IMR-90 (cell line): ENCODE measurements around the gene LCE5A. TPM values are rescaled to one million over a fixed set of nuclear protein-coding genes. Genes with fewer than 3 reads are reported as not detected.

Experiments used
- ATAC-seq: fragments of 200-7000 bp; cut with Tn5 transposase; 2 replicates; pipeline ENCODE4 v1.9.1; 2020; ENCODE audit warnings: low read depth, mild to moderate bottlenecking, moderate library complexity
- BruUV-seq: library from RNA; stranded (reverse); fragments of 400-500 nt; replicated peaks from 2 replicates; lab custom pipeline; 2021; lab: Mats Ljungman, UMichigan
- CTCF ChIA-PET: fragments of 300-600 bp; formaldehyde crosslinking; extraction: SDS; loops from one replicate; lab custom pipeline; 2021; ENCODE audit warnings: antibody characterized with exemption; lab: Yijun Ruan, JAX
- POLR2A ChIA-PET: fragments of 300-600 bp; sonication (Branson Sonifier 250); formaldehyde crosslinking; loops from one replicate; lab custom pipeline; 2022; ENCODE audit warnings: antibody characterized with exemption; ENCODE audit not compliant: unreplicated experiment; lab: Charles Lee
- DNase-seq: peaks from one replicate; pipeline ENCODE4 v3.0.0; 2013
- H2AFZ ChIP-seq: replicated peaks from 2 replicates; pipeline ENCODE3; 2013; ENCODE audit warnings: low read length, mild to moderate bottlenecking; ENCODE audit not compliant: poor library complexity
- H2AK5ac ChIP-seq: 2 replicates; pipeline ENCODE4 v1.6.1; 2013; ENCODE audit warnings: low read depth, low read length, inconsistent platforms
- H2AK9ac ChIP-seq: replicated peaks from 2 replicates; pipeline ENCODE3; 2013; ENCODE audit warnings: mild to moderate bottlenecking, low read depth, low read length, moderate library complexity; ENCODE audit not compliant: poor library complexity
- H2BK120ac ChIP-seq: 2 replicates; pipeline ENCODE4 v1.6.1; 2013; ENCODE audit warnings: low read depth, low read length, inconsistent platforms
- H2BK15ac ChIP-seq: 3 replicates; pipeline ENCODE4 v1.6.1; 2013; ENCODE audit warnings: low read depth, low read length, inconsistent platforms
- H2BK20ac ChIP-seq: 2 replicates; pipeline ENCODE4 v1.6.1; 2013; ENCODE audit warnings: low read depth, mild to moderate bottlenecking, inconsistent platforms, low read length, moderate library complexity
- H2BK5ac ChIP-seq: 2 replicates; pipeline ENCODE4 v1.6.1; 2013; ENCODE audit warnings: mild to moderate bottlenecking, low read depth, low read length, inconsistent platforms; ENCODE audit not compliant: poor library complexity, severe bottlenecking
- H3K14ac ChIP-seq: replicated peaks from 2 replicates; pipeline ENCODE4 v1.6.1; 2013; ENCODE audit warnings: low read depth, low read length, inconsistent platforms
- H3K18ac ChIP-seq: 2 replicates; pipeline ENCODE4 v1.6.1; 2013; ENCODE audit warnings: low read depth, low read length, control low read depth
- H3K23ac ChIP-seq: 2 replicates; pipeline ENCODE4 v1.6.1; 2013; ENCODE audit warnings: low read depth, low read length, inconsistent platforms
- H3K27ac ChIP-seq: 2 replicates; pipeline ENCODE4 v1.5.1; 2013; ENCODE audit warnings: mild to moderate bottlenecking, control low read depth, low read length; ENCODE audit not compliant: insufficient read depth
- H3K27me3 ChIP-seq: 2 replicates; pipeline ENCODE4 v1.6.1; 2013; ENCODE audit warnings: low read length; ENCODE audit not compliant: control insufficient read depth, insufficient read depth
- H3K36me3 ChIP-seq: 2 replicates; pipeline ENCODE4 v1.6.1; 2013; ENCODE audit warnings: low read length, mixed read lengths; ENCODE audit not compliant: control insufficient read depth, insufficient read depth
- H3K4ac ChIP-seq: 2 replicates; pipeline ENCODE4 v1.6.1; 2013; ENCODE audit warnings: low read depth, low read length, inconsistent platforms
- H3K4me1 ChIP-seq: 2 replicates; pipeline ENCODE4 v1.6.1; 2013; ENCODE audit warnings: low read length, mixed read lengths; ENCODE audit not compliant: control insufficient read depth, insufficient read depth
- H3K4me2 ChIP-seq: 2 replicates; pipeline ENCODE4 v1.6.1; 2013; ENCODE audit warnings: low read depth, mild to moderate bottlenecking, control low read depth, low read length, moderate library complexity
- H3K4me3 ChIP-seq: 2 replicates; pipeline ENCODE4 v1.5.1; 2013; ENCODE audit warnings: low read depth, mild to moderate bottlenecking, control low read depth, low read length, moderate library complexity; ENCODE audit not compliant: insufficient read depth
- H3K56ac ChIP-seq: 2 replicates; pipeline ENCODE4 v1.6.1; 2013; ENCODE audit warnings: low read length, inconsistent platforms; ENCODE audit not compliant: insufficient read depth; ENCODE audit errors: extremely low read depth
- H3K79me1 ChIP-seq, 2 experiments: 2 replicates each; pipeline ENCODE4 v1.6.1; 2013; ENCODE audit warnings: low read length in 2 of 2, inconsistent platforms in 1 of 2, low read depth in 1 of 2
- H3K9ac ChIP-seq: 2 replicates; pipeline ENCODE4 v1.6.1; 2013; ENCODE audit warnings: low read depth, low read length, control low read depth
- H3K9me1 ChIP-seq: 2 replicates; pipeline ENCODE4 v1.6.1; 2013; ENCODE audit warnings: low read length, inconsistent platforms; ENCODE audit not compliant: insufficient read depth
- H3K9me3 ChIP-seq: 2 replicates; pipeline ENCODE4 v1.6.1; 2013; ENCODE audit warnings: low read length; ENCODE audit not compliant: control insufficient read depth, insufficient read depth
- H4K20me1 ChIP-seq: 2 replicates; pipeline ENCODE4 v1.6.1; 2013; ENCODE audit warnings: low read length, inconsistent platforms; ENCODE audit not compliant: insufficient read depth
- H4K5ac ChIP-seq: 2 replicates; pipeline ENCODE4 v1.6.1; 2013; ENCODE audit warnings: mild to moderate bottlenecking, low read depth, low read length, control low read depth
- H4K8ac ChIP-seq, 2 experiments: 2 replicates each; pipeline ENCODE4 v1.6.1; 2013; ENCODE audit warnings: low read depth in 2 of 2, low read length in 2 of 2, control low read depth in 1 of 2, inconsistent platforms in 1 of 2
- H4K91ac ChIP-seq: 2 replicates; pipeline ENCODE4 v1.6.1; 2013; ENCODE audit warnings: low read depth, low read length, inconsistent platforms; ENCODE audit not compliant: insufficient read depth
- BHLHE40 ChIP-seq: fragments of 150-350 bp; IDR thresholded peaks from 2 replicates; pipeline ENCODE4 v1.6.1; 2016; ENCODE audit warnings: mild to moderate bottlenecking, low read depth, low read length
- CEBPB ChIP-seq: IDR thresholded peaks from 2 replicates; pipeline ENCODE4 v1.6.1; 2012; ENCODE audit warnings: low read depth, low read length, improper control_type of control experiment
- CHD1 ChIP-seq: IDR thresholded peaks from 2 replicates; pipeline ENCODE4 v1.6.1; 2012; ENCODE audit warnings: low read depth, low read length, improper control_type of control experiment
- ELK1 ChIP-seq: fragments of 150-350 bp; IDR thresholded peaks from 2 replicates; pipeline ENCODE4 v1.6.1; 2016; ENCODE audit warnings: low read depth, mild to moderate bottlenecking, low read length, moderate library complexity, borderline replicate concordance
- FOS ChIP-seq: fragments of 150-350 bp; IDR thresholded peaks from 2 replicates; pipeline ENCODE4 v1.6.1; 2016; ENCODE audit warnings: low read depth, low read length
- MAFK ChIP-seq: IDR thresholded peaks from 2 replicates; pipeline ENCODE4 v1.6.1; 2012; ENCODE audit warnings: low read depth, low read length, improper control_type of control experiment
- MAZ ChIP-seq: IDR thresholded peaks from 2 replicates; pipeline ENCODE4 v1.6.1; 2012; ENCODE audit warnings: low read depth, mild to moderate bottlenecking, low read length, improper control_type of control experiment, moderate library complexity, borderline replicate concordance
- MXI1 ChIP-seq: IDR thresholded peaks from 2 replicates; pipeline ENCODE4 v1.6.1; 2012; ENCODE audit warnings: low read depth, mild to moderate bottlenecking, low read length, moderate library complexity, borderline replicate concordance
- NFE2L2 ChIP-seq: fragments of 150-350 bp; IDR thresholded peaks from 2 replicates; pipeline ENCODE4 v1.6.1; 2016; ENCODE audit warnings: low read depth, mild to moderate bottlenecking, low read length
- POLR2A ChIP-seq: IDR thresholded peaks from 2 replicates; pipeline ENCODE4 v1.6.1; 2012; ENCODE audit warnings: mild to moderate bottlenecking, low read depth, low read length
- RAD21 ChIP-seq: IDR thresholded peaks from 2 replicates; pipeline ENCODE4 v1.6.1; 2012; ENCODE audit warnings: low read length, improper control_type of control experiment
- RCOR1 ChIP-seq: IDR thresholded peaks from 2 replicates; pipeline ENCODE4 v1.6.1; 2012; ENCODE audit warnings: mild to moderate bottlenecking, low read length, improper control_type of control experiment; ENCODE audit not compliant: insufficient replicate concordance
- RFX5 ChIP-seq: IDR thresholded peaks from 2 replicates; pipeline ENCODE4 v1.8.0; 2012; ENCODE audit warnings: low read depth, mild to moderate bottlenecking, low read length, moderate library complexity
- SMC3 ChIP-seq: fragments of 150-350 bp; IDR thresholded peaks from 2 replicates; pipeline ENCODE4 v1.6.1; 2016; ENCODE audit warnings: low read depth, mild to moderate bottlenecking, antibody characterized with exemption, low read length, moderate library complexity
- USF2 ChIP-seq: fragments of 150-350 bp; IDR thresholded peaks from 2 replicates; pipeline ENCODE4 v1.6.1; 2017; ENCODE audit warnings: mild to moderate bottlenecking, antibody characterized with exemption, low read length, low read depth
- WGBS, 2 experiments: methylation state at CpG; one replicate each; pipeline versions ENCODE4 v1.1.5 to v1.1.7; 2013; ENCODE audit warnings: missing lambda C conversion rate in 2 of 2; ENCODE audit not compliant: insufficient read length in 1 of 2; ENCODE audit errors: extremely low coverage in 2 of 2; 5-methylcytosine and 5-hydroxymethylcytosine counted together
- dilution Hi-C: fragments of 300-500 bp; cut with HindIII; formaldehyde crosslinking; loops from one replicate; pipeline ENCODE4 v1.14.3; 2018; ENCODE audit warnings: low sequenced_read_pairs; ENCODE audit not compliant: unreplicated experiment
- in situ Hi-C: fragments of 300-500 bp; cut with MboI; formaldehyde crosslinking; loops from 3 replicates; pipeline ENCODE4 v1.14.3; 2019; ENCODE audit warnings: low sequenced_read_pairs, inconsistent platforms, mixed read lengths
- intact Hi-C: fragments of 100-400 bp; cut with micrococcal nuclease; formaldehyde crosslinking; loops from 2 replicates; pipeline ENCODE4 v1.10.0; 2022
- polyA plus RNA-seq, 3 experiments: library from polyadenylated mRNA; depleted of rRNA; stranded (reverse); fragments of >200 nt; gene quantifications; 2 replicates each; pipeline ENCODE4 v1.2.3, GENCODE V29; 2012; ENCODE audit warnings: low replicate concordance in 1 of 3
- total RNA-seq: library from RNA; depleted of rRNA; stranded (reverse); fragments of >200 nt; gene quantifications from 2 replicates; pipeline ENCODE4 v1.2.3, GENCODE V29; 2012
- TF ChIP-seq, protein P1 (sequence below): conservative IDR thresholded peaks from 2 replicates; pipeline ENCODE4 v1.5.1; 2012; ENCODE audit warnings: mild to moderate bottlenecking, low read depth, low read length, improper control_type of control experiment

The LCE5A gene
- total and polyA plus RNA-seq, 2 of the 4 experiments (the other 2 are of a cell fraction), result not detected

DNA sequence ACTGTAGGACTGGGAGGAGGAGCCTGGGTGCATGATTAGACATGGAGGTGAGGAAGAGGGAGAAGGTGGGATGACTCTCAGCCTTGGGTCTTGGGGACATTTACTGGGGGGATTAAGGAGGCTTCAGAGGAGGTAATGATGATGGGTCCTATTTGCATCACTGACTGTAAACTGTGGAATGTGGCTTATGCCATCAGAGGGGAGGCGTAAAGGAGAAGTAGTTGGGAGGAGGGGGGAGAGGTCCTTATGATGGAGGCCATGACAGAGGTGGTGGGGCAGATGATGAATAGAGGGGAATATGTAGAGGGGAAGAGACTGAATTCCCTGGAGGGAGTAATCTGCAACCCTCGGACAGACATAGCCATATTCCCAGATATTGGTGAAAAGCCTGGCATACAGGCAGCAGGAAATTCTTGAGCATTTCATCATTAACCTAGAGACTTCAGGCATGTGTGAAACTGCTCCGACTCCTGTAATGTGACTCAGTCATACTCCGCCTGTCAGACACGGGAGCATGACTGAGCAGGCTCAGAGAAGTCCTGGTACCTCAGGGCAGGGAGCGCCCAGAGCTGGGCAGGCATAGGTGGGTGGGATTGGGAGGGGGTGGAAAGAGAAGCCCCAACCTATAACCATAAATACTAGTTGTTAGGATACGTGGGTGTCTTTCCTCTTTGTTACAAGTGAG is 8.0 kb upstream of the LCE5A start:
- Histone ChIP-seq H4K20me1 (no peaks in the 10 kb centered on the region), H3K79me1 (no peaks in the 10 kb centered on the region), H4K8ac (no peak overlapping the region), H2BK5ac (no peak overlapping the region), H3K4me2 (no peak overlapping the region), H3K9ac (no peak overlapping the region), H3K4me3 (no peak overlapping the region), H2AK5ac (no peak overlapping the region), H3K27me3 (no peaks in the 10 kb centered on the region), H3K23ac (no peak overlapping the region), H3K4me1 (no peaks in the 10 kb centered on the region), H3K36me3 (no peaks in the 10 kb centered on the region), H4K5ac (no peak overlapping the region), H3K9me1 (no peaks in the 10 kb centered on the region), H3K4ac (no peak overlapping the region), H2BK120ac (no peak overlapping the region), H2AK9ac (no peak overlapping the region), H3K9me3 (no peaks in the 10 kb centered on the region), H4K91ac (no peak overlapping the region), H2BK20ac (no peak overlapping the region), H2BK15ac (no peak overlapping the region), H3K18ac (no peak overlapping the region), H3K56ac (no peak overlapping the region), H2AFZ (no peak overlapping the region), H3K14ac (no peak overlapping the region), H3K27ac (no peak overlapping the region)
- BruUV-seq, result no TSS peak
- 71% methylated on average over 1 of the region's 7 CpGs; no CpG with 5 or more reads in 1 of the 2 experiments for WGBS, 2 experiments
- POLR2A ChIA-PET, result no interaction called here
- TF ChIP-seq MXI1 (no peak), NFE2L2 (no peak), ELK1 (no peak), BHLHE40 (no peak), FOS (no peak), MAFK (no peak), SMC3 (no peak), RCOR1 (no peak), CEBPB (no peak), USF2 (no peak), MAZ (no peak), RAD21 (no peak), CHD1 (no peak), RFX5 (no peak), POLR2A (no peak)
- TF ChIP-seq, protein P1, sequence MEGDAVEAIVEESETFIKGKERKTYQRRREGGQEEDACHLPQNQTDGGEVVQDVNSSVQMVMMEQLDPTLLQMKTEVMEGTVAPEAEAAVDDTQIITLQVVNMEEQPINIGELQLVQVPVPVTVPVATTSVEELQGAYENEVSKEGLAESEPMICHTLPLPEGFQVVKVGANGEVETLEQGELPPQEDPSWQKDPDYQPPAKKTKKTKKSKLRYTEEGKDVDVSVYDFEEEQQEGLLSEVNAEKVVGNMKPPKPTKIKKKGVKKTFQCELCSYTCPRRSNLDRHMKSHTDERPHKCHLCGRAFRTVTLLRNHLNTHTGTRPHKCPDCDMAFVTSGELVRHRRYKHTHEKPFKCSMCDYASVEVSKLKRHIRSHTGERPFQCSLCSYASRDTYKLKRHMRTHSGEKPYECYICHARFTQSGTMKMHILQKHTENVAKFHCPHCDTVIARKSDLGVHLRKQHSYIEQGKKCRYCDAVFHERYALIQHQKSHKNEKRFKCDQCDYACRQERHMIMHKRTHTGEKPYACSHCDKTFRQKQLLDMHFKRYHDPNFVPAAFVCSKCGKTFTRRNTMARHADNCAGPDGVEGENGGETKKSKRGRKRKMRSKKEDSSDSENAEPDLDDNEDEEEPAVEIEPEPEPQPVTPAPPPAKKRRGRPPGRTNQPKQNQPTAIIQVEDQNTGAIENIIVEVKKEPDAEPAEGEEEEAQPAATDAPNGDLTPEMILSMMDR, result no peak
- no peak for ATAC-seq
- CTCF ChIA-PET, result no interaction called here
- no peak for DNase-seq
- in situ Hi-C loops, result no loop called here
- dilution Hi-C loops, result no loop called here
- intact Hi-C loops, result no loop called here
